HepG2 (cell line): ENCODE results near the gene VPS52. TPM values are rescaled to one million over a fixed set of nuclear protein-coding genes. Genes with fewer than 3 reads are reported as not detected.

Experiments used
- BCL6 ChIP-seq: IDR thresholded peaks from 2 replicates; pipeline ENCODE4 v1.6.1; 2016; ENCODE audit warnings: missing genetic modification reagents, missing compliant biosample characterization
- CBX2 ChIP-seq, 2 experiments: fragments of 200-600 bp in 1 of 2; sonication (generic); formaldehyde crosslinking in 1 of 2; IDR thresholded peaks; 2 replicates each; pipeline versions ENCODE4 v1.7.0 to v1.8.1; 2018 to 2022; ENCODE audit warnings: low read depth in 2 of 2, low read length in 1 of 2, mild to moderate bottlenecking in 1 of 2, missing genetic modification reagents in 1 of 2
- FLYWCH1 ChIP-seq: sonication (generic); formaldehyde crosslinking; IDR thresholded peaks from 2 replicates; pipeline ENCODE4 v1.8.1; 2023; ENCODE audit warnings: mild to moderate bottlenecking, missing genetic modification reagents
- FOXK1 ChIP-seq: sonication (generic); formaldehyde crosslinking; IDR thresholded peaks from 2 replicates; pipeline ENCODE4 v1.4.0; 2020; ENCODE audit warnings: low read depth, missing genetic modification reagents, borderline replicate concordance
- HIVEP1 ChIP-seq: sonication (generic); formaldehyde crosslinking; IDR thresholded peaks from 2 replicates; pipeline ENCODE4 v1.4.0; 2020; ENCODE audit warnings: mild to moderate bottlenecking, missing genetic modification reagents
- IRX3 ChIP-seq: sonication (generic); formaldehyde crosslinking; IDR thresholded peaks from 2 replicates; pipeline ENCODE4 v1.8.1; 2023; ENCODE audit warnings: mild to moderate bottlenecking, low read depth, missing genetic modification reagents, borderline replicate concordance
- MAZ ChIP-seq, 2 experiments: sonication (generic) in 1 of 2; formaldehyde crosslinking in 1 of 2; IDR thresholded peaks; 2 replicates each; pipeline versions ENCODE4 v1.5.0 to v1.6.1; 2012 to 2020; ENCODE audit warnings: low read depth in 2 of 2, mild to moderate bottlenecking in 2 of 2, borderline replicate concordance in 1 of 2, improper control_type of control experiment in 1 of 2, low read length in 1 of 2, missing genetic modification reagents in 1 of 2, moderate library complexity in 1 of 2
- MTF1 ChIP-seq: sonication (generic); formaldehyde crosslinking; IDR thresholded peaks from 2 replicates; pipeline ENCODE4 v1.5.0; 2020; ENCODE audit warnings: missing genetic modification reagents
- NR3C1 ChIP-seq: sonication (generic); formaldehyde crosslinking; IDR thresholded peaks from 2 replicates; pipeline ENCODE4 v1.4.0; 2020; ENCODE audit warnings: missing genetic modification reagents
- PBX3 ChIP-seq: sonication (generic); formaldehyde crosslinking; IDR thresholded peaks from 2 replicates; pipeline ENCODE4 v1.8.1; 2023; ENCODE audit warnings: missing genetic modification reagents, inconsistent platforms, borderline replicate concordance
- TAF15 ChIP-seq: fragments of 200-400 bp; formaldehyde crosslinking; IDR thresholded peaks from one replicate; pipeline ENCODE4 v1.6.1; 2018; ENCODE audit warnings: mild to moderate bottlenecking, low read depth, low read length; ENCODE audit not compliant: poor library complexity, severe bottlenecking
- TP53 ChIP-seq: sonication (generic); formaldehyde crosslinking; conservative IDR thresholded peaks from 2 replicates; pipeline ENCODE4 v1.4.0; 2020; ENCODE audit warnings: missing genetic modification reagents
- ZBTB7B ChIP-seq: sonication (generic); formaldehyde crosslinking; IDR thresholded peaks from 2 replicates; pipeline ENCODE4 v1.4.0; 2020; ENCODE audit warnings: missing genetic modification reagents
- ZMYM4 ChIP-seq: sonication (generic); formaldehyde crosslinking; IDR thresholded peaks from 2 replicates; pipeline ENCODE4 v1.8.1; 2023; ENCODE audit warnings: mild to moderate bottlenecking, missing genetic modification reagents
- ZNF343 ChIP-seq: sonication (generic); formaldehyde crosslinking; IDR thresholded peaks from 2 replicates; pipeline ENCODE4 v1.4.0; 2020; ENCODE audit warnings: mild to moderate bottlenecking, missing genetic modification reagents
- ZNF431 ChIP-seq: sonication (generic); formaldehyde crosslinking; IDR thresholded peaks from 2 replicates; pipeline ENCODE4 v1.9.0; 2022; ENCODE audit warnings: missing genetic modification reagents, low read depth, mild to moderate bottlenecking, borderline replicate concordance
- ZNF501 ChIP-seq: sonication (generic); formaldehyde crosslinking; IDR thresholded peaks from 2 replicates; pipeline ENCODE4 v1.5.1; 2020; ENCODE audit warnings: mild to moderate bottlenecking, moderate library complexity, missing genetic modification reagents
- ZNF552 ChIP-seq: sonication (generic); formaldehyde crosslinking; IDR thresholded peaks from 2 replicates; pipeline ENCODE4 v1.9.0; 2022; ENCODE audit warnings: missing genetic modification reagents, mild to moderate bottlenecking, borderline replicate concordance
- ZNF607 ChIP-seq: sonication (generic); formaldehyde crosslinking; IDR thresholded peaks from 2 replicates; pipeline ENCODE4 v1.5.1; 2020; ENCODE audit warnings: missing genetic modification reagents, mild to moderate bottlenecking, borderline replicate concordance
- ZNF816 ChIP-seq: sonication (generic); formaldehyde crosslinking; IDR thresholded peaks from 2 replicates; pipeline ENCODE4 v1.8.0; 2022; ENCODE audit warnings: missing genetic modification reagents, mild to moderate bottlenecking, borderline replicate concordance
- ZNF83 ChIP-seq: sonication (generic); formaldehyde crosslinking; IDR thresholded peaks from 2 replicates; pipeline ENCODE4 v1.4.0; 2020; ENCODE audit warnings: missing genetic modification reagents, mild to moderate bottlenecking, borderline replicate concordance
- ZSCAN12 ChIP-seq: sonication (generic); formaldehyde crosslinking; IDR thresholded peaks from 2 replicates; pipeline ENCODE4 v1.9.0; 2021; ENCODE audit warnings: mild to moderate bottlenecking, missing genetic modification reagents
- ZSCAN30 ChIP-seq: sonication (generic); formaldehyde crosslinking; IDR thresholded peaks from 2 replicates; pipeline ENCODE4 v1.5.0; 2020; ENCODE audit warnings: mild to moderate bottlenecking, missing genetic modification reagents
- polyA plus RNA-seq, 8 experiments: library from polyadenylated mRNA; depleted of rRNA in 3 of 8; stranded (reverse) in 7 of 8; unstranded in 1 of 8; fragments of >200 nt; fragmentation: Illumina TruSeq in 4 of 8; extraction: Trizol in 4 of 8; gene quantifications; 2 replicates each; pipeline versions ENCODE4 v1.2.1 to v1.2.3, GENCODE V29; 2011 to 2016; ENCODE audit warnings: low read depth in 4 of 8, missing spikeins in 1 of 8, mixed read lengths in 1 of 8; ENCODE audit not compliant: insufficient read depth in 1 of 8
- total RNA-seq, 5 experiments: library from RNA; depleted of rRNA; stranded (reverse); fragments of >200 nt; fragmentation: Illumina TruSeq; extraction: Trizol; gene quantifications; 2 replicates each; pipeline ENCODE4 v1.2.3, GENCODE V29; 2016; ENCODE audit warnings: low read depth in 1 of 5
- TF ChIP-seq, protein P1 (sequence below): IDR thresholded peaks from 2 replicates; pipeline ENCODE4 v1.6.1; 2012; ENCODE audit warnings: inconsistent platforms
- TF ChIP-seq, protein P2 (sequence below): sonication (generic); formaldehyde crosslinking; conservative IDR thresholded peaks from 2 replicates; pipeline ENCODE4 v1.8.0; 2022; ENCODE audit warnings: missing genetic modification reagents

VPS52 gene
- total and polyA plus RNA-seq, 2 of the 13 experiments (the other 11 are each of a cell fraction or from before 2014, with no cell fraction given) = 48.9 to 85.5 TPM

GRCh38 chr6:33271468-33272274 lies at the start of gene VPS52, which contains the start of gene RPS18 (continued):
- TF ChIP-seq BCL6 (peak; percentile 57), ZNF431 (CRISPR knock-in tag) (peak; percentile 42), ZBTB7B (CRISPR knock-in tag) (peak; percentile 16; the same call in 1 of the 2 replicates), ZNF552 (CRISPR knock-in tag) (no peak), MAZ (IDR thresholded peaks at IDR 0.05; ENCODE audit: borderline replicate concordance, low read depth, low read length) (peak; percentile 63; the same call in 1 of the 2 replicates), MAZ (CRISPR knock-in tag; IDR thresholded peaks at IDR 0.05; ENCODE audit: low read depth) (no peak; the same call in 1 of the 2 replicates), ZSCAN30 (peak; percentile 65; the same call in 1 of the 2 replicates), ZMYM4 (CRISPR knock-in tag) (peak; percentile 81), PBX3 (CRISPR knock-in tag) (peak; percentile 18; the same call in 1 of the 2 replicates), ZNF816 (CRISPR knock-in tag) (no peak), FLYWCH1 (CRISPR knock-in tag) (no peak), FOXK1 (CRISPR knock-in tag) (peak; percentile 98), NR3C1 (CRISPR knock-in tag) (0 out of 2 replicates have a peak, but pooled peaks have one; percentile 5), CBX2 (IDR thresholded peaks at IDR 0.05; ENCODE audit: low read depth, low read length) (no peak), CBX2 (CRISPR knock-in tag; IDR thresholded peaks at IDR 0.05; ENCODE audit: low read depth) (no peak), ZNF343 (CRISPR knock-in tag) (peak; percentile 70), MTF1 (CRISPR knock-in tag) (peak; percentile 73), ZSCAN12 (peak; percentile 52; the same call in 1 of the 2 replicates), TP53 (CRISPR knock-in tag) (0 out of 2 replicates have a peak, but pooled peaks have one; percentile 43), TAF15 (no peak), IRX3 (CRISPR knock-in tag) (peak; percentile 81; the same call in 1 of the 2 replicates), ZNF83 (peak; percentile 28; the same call in 1 of the 2 replicates), HIVEP1 (CRISPR knock-in tag) (no peak; the same call in none of the 2 replicates), ZNF501 (CRISPR knock-in tag) (peak; percentile 99), ZNF607 (CRISPR knock-in tag) (peak; percentile 78)
- TF ChIP-seq, protein P1, sequence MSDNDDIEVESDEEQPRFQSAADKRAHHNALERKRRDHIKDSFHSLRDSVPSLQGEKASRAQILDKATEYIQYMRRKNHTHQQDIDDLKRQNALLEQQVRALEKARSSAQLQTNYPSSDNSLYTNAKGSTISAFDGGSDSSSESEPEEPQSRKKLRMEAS = peak; percentile 98
- TF ChIP-seq, protein P2, sequence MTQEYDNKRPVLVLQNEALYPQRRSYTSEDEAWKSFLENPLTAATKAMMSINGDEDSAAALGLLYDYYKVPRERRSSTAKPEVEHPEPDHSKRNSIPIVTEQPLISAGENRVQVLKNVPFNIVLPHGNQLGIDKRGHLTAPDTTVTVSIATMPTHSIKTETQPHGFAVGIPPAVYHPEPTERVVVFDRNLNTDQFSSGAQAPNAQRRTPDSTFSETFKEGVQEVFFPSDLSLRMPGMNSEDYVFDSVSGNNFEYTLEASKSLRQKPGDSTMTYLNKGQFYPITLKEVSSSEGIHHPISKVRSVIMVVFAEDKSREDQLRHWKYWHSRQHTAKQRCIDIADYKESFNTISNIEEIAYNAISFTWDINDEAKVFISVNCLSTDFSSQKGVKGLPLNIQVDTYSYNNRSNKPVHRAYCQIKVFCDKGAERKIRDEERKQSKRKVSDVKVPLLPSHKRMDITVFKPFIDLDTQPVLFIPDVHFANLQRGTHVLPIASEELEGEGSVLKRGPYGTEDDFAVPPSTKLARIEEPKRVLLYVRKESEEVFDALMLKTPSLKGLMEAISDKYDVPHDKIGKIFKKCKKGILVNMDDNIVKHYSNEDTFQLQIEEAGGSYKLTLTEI = no peak
